GM12878 (cell line): ENCODE measurements around the gene SLX4IP. TPM values are rescaled to one million over a fixed set of nuclear protein-coding genes. Genes with fewer than 3 reads are reported as not detected.

ENCODE experiments used
- ATAC-seq: fragments of 200-7000 bp; cut with Tn5 transposase; 3 replicates; pipeline ENCODE4 v1.9.1; 2020; ENCODE audit warnings: mild to moderate bottlenecking, moderate library complexity
- BruUV-seq: library from RNA; stranded (reverse); fragments of 400-500 nt; replicated peaks from 2 replicates; lab custom pipeline; 2021; lab: Mats Ljungman, UMichigan
- CTCF ChIA-PET: fragments of 300-600 bp; sonication (Branson Sonifier 250); formaldehyde crosslinking; extraction: SDS; loops from one replicate; lab custom pipeline; 2021; ENCODE audit warnings: inconsistent platforms; lab: Yijun Ruan, JAX
- POLR2A ChIA-PET: fragments of 350-600 bp; formaldehyde crosslinking; extraction: SDS; loops from one replicate; lab custom pipeline; 2021; ENCODE audit warnings: inconsistent platforms; lab: Charles Lee
- RAD21 ChIA-PET: fragments of 300-600 bp; sonication (Branson Sonifier 250); formaldehyde crosslinking; loops from one replicate; lab custom pipeline; 2023; ENCODE audit warnings: antibody characterized with exemption; ENCODE audit not compliant: unreplicated experiment; lab: Charles Lee
- SMC1A ChIA-PET: fragments of 300-600 bp; sonication (Branson Sonifier 250); formaldehyde crosslinking; loops from one replicate; lab custom pipeline; 2023; ENCODE audit not compliant: unreplicated experiment, uncharacterized antibody; lab: Charles Lee
- DNase-seq: peaks from one replicate; pipeline ENCODE4 v3.0.0-alpha.2; 2011; ENCODE audit warnings: low read depth, low spot score
- FAIRE-seq: peaks from 3 replicates; lab custom pipeline; 2011; peaks lifted over from hg19 to GRCh38; lab: Jason Lieb, UNC
- H2AFZ ChIP-seq: 2 replicates; pipeline ENCODE4 v1.6.0; 2011; ENCODE audit warnings: low read depth, low read length, control low read depth; ENCODE audit not compliant: control insufficient read depth
- H3K27ac ChIP-seq: 2 replicates; pipeline ENCODE4 v1.5.1; 2011; ENCODE audit warnings: control low read depth; ENCODE audit not compliant: control insufficient read depth, insufficient read depth
- H3K27me3 ChIP-seq, 2 experiments: replicated peaks in 1 of 2; 2 replicates each; pipeline versions ENCODE4 v1.6.0 to v1.6.1; 2011; ENCODE audit warnings: low read length in 1 of 2; ENCODE audit not compliant: control insufficient read depth in 2 of 2, insufficient read depth in 2 of 2
- H3K36me3 ChIP-seq, 2 experiments: 2 replicates each; pipeline ENCODE4 v1.5.1; 2011; ENCODE audit warnings: low read length in 1 of 2; ENCODE audit not compliant: control insufficient read depth in 2 of 2, insufficient read depth in 2 of 2
- H3K4me1 ChIP-seq: 2 replicates; pipeline ENCODE4 v1.6.1; 2011; ENCODE audit warnings: mild to moderate bottlenecking, low read length, moderate library complexity, mixed read lengths; ENCODE audit not compliant: control insufficient read depth, insufficient read depth
- H3K4me2 ChIP-seq: 2 replicates; pipeline ENCODE4 v1.6.0; 2011; ENCODE audit warnings: control low read depth; ENCODE audit not compliant: control insufficient read depth, insufficient read depth
- H3K4me3 ChIP-seq: fragments of 200-600 bp; sonication (generic); 2 replicates; pipeline ENCODE4 v1.5.1; 2016
- H3K79me2 ChIP-seq: 2 replicates; pipeline ENCODE4 v1.6.0; 2011; ENCODE audit warnings: low read length; ENCODE audit not compliant: control insufficient read depth, insufficient read depth
- H3K9ac ChIP-seq: 2 replicates; pipeline ENCODE4 v1.8.0; 2011; ENCODE audit warnings: low read length, control low read depth, mixed read lengths; ENCODE audit not compliant: control insufficient read depth, insufficient read depth
- H3K9me3 ChIP-seq: replicated peaks from 3 replicates; pipeline ENCODE4 v1.5.1; 2011; ENCODE audit warnings: mild to moderate bottlenecking, low read length; ENCODE audit not compliant: control insufficient read depth, insufficient read depth
- H4K20me1 ChIP-seq: 2 replicates; pipeline ENCODE4 v1.6.0; 2011; ENCODE audit not compliant: control insufficient read depth, insufficient read depth
- KAT2A ChIP-seq: conservative IDR thresholded peaks from 2 replicates; pipeline ENCODE4 v1.6.1; 2011; ENCODE audit warnings: low read depth, low read length; ENCODE audit not compliant: control insufficient read depth
- RAD21 ChIP-seq: IDR thresholded peaks from 2 replicates; pipeline ENCODE4 v1.6.1; 2011; ENCODE audit warnings: mild to moderate bottlenecking, low read depth, low read length, moderate library complexity; ENCODE audit not compliant: insufficient read depth
- TARDBP ChIP-seq: IDR thresholded peaks from 2 replicates; pipeline ENCODE4 v1.6.1; 2016; ENCODE audit warnings: borderline replicate concordance
- ZZZ3 ChIP-seq: IDR thresholded peaks from 2 replicates; pipeline ENCODE4 v1.6.1; 2011; ENCODE audit warnings: low read depth; ENCODE audit not compliant: control insufficient read depth, insufficient read length
- WGBS: methylation state at CpG from one replicate; pipeline ENCODE4 v1.1.6; 2016; ENCODE audit warnings: low lambda C conversion rate; ENCODE audit not compliant: insufficient replicate concordance, insufficient coverage; ENCODE audit errors: missing lambda C conversion rate; 5-methylcytosine and 5-hydroxymethylcytosine counted together
- in situ Hi-C: fragments of 300-500 bp; cut with MboI; formaldehyde crosslinking; loops from 9 replicates; pipeline ENCODE4 v1.14.3; 2018; ENCODE audit warnings: mixed read lengths
- intact Hi-C: fragments of 100-400 bp; cut with micrococcal nuclease; formaldehyde crosslinking; loops from one replicate; pipeline ENCODE4 v1.14.2; 2022; ENCODE audit not compliant: unreplicated experiment
- polyA plus RNA-seq, 11 experiments: library from polyadenylated mRNA; depleted of rRNA in 4 of 11; unstranded in 6 of 11; stranded (reverse) in 5 of 11; fragments of >200 nt; fragmentation: Nextera tagmentation in 4 of 11; fragmentation: Illumina TruSeq in 1 of 11; extraction: Ambion mirVana in 4 of 11; extraction: Trizol in 1 of 11; gene quantifications; 1 replicate in 1 of 11; 2 replicates in 10 of 11; pipeline versions ENCODE4 v1.2.1 to v1.2.3, GENCODE V29; 2011 to 2016; ENCODE audit warnings: inconsistent platforms in 2 of 11, missing spikeins in 2 of 11, low read depth in 1 of 11
- total RNA-seq, 4 experiments: library from RNA; depleted of rRNA in 3 of 4; stranded (reverse); fragments of >200 nt in 3 of 4; fragmentation: Illumina TruSeq in 1 of 4; extraction: Trizol in 1 of 4; gene quantifications; 2 replicates each; pipeline versions ENCODE4 v1.2.1 to v1.2.3, GENCODE V29; 2013 to 2021
- TF ChIP-seq, protein P1 (sequence below): fragments of 450-650 bp; IDR thresholded peaks from 2 replicates; pipeline ENCODE4 v1.6.1; 2016; ENCODE audit warnings: mild to moderate bottlenecking, moderate library complexity, borderline replicate concordance

Gene SLX4IP
- total and polyA plus RNA-seq, 10 of the 15 experiments (the other 5 are each of a cell fraction or from before 2014, with no cell fraction given), result 2.2 to 11.0 (median 6.3) TPM

DNA sequence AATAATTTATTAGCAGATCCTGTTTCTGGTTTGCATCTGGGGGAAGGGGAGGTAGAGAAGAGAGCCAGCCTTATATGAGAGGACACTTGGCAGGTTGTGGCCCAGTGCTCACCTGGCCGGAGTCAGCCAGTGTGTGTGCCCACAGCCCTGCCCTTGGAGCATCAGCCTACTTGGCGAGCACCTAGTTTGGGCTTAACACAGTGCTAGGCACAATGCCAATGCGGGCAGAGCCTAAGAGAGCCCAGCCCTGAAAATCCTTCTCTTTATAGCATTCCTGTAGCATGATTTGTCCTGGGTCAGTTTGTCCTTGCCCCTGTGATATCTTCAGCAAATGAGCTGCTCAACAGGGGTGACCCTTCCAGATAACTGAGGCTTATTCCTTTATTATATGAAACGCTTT, 73.0 kb downstream of the SLX4IP start:
- Histone ChIP-seq H2AFZ (no peak overlapping the region), H3K4me1 (peaks cover 18% of the 10 kb centered on the region), H3K4me2 (no peak overlapping the region), H4K20me1 (no peaks in the 10 kb centered on the region), H3K9me3 (no peaks in the 10 kb centered on the region)
- BruUV-seq, result no TSS peak
- in situ Hi-C loops, result no loop called here
- FAIRE-seq (no peak), DNase-seq (no peak)
- POLR2A ChIA-PET, result no interaction called here
- TF ChIP-seq ZZZ3 (no peak), KAT2A (no peak), TARDBP (no peak), RAD21 (no peak)
- TF ChIP-seq, protein P1, sequence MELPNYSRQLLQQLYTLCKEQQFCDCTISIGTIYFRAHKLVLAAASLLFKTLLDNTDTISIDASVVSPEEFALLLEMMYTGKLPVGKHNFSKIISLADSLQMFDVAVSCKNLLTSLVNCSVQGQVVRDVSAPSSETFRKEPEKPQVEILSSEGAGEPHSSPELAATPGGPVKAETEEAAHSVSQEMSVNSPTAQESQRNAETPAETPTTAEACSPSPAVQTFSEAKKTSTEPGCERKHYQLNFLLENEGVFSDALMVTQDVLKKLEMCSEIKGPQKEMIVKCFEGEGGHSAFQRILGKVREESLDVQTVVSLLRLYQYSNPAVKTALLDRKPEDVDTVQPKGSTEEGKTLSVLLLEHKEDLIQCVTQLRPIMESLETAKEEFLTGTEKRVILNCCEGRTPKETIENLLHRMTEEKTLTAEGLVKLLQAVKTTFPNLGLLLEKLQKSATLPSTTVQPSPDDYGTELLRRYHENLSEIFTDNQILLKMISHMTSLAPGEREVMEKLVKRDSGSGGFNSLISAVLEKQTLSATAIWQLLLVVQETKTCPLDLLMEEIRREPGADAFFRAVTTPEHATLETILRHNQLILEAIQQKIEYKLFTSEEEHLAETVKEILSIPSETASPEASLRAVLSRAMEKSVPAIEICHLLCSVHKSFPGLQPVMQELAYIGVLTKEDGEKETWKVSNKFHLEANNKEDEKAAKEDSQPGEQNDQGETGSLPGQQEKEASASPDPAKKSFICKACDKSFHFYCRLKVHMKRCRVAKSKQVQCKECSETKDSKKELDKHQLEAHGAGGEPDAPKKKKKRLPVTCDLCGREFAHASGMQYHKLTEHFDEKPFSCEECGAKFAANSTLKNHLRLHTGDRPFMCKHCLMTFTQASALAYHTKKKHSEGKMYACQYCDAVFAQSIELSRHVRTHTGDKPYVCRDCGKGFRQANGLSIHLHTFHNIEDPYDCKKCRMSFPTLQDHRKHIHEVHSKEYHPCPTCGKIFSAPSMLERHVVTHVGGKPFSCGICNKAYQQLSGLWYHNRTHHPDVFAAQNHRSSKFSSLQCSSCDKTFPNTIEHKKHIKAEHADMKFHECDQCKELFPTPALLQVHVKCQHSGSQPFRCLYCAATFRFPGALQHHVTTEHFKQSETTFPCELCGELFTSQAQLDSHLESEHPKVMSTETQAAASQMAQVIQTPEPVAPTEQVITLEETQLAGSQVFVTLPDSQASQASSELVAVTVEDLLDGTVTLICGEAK, result no peak
- TF ChIP-seq, all 136 proteins: peak for 0
- H3K36me3 ChIP-seq, result no peaks in the 10 kb centered on the region
- intact Hi-C loops, result no loop called here
- H3K9ac ChIP-seq, result no peak overlapping the region
- 96% methylated on average over 4 of the region's 4 CpGs for WGBS
- H3K27me3 ChIP-seq, result no peaks in the 10 kb centered on the region
- SMC1A ChIA-PET, result no interaction called here
- no peak for ATAC-seq
- no peak overlapping the region for H3K27ac ChIP-seq
- CTCF ChIA-PET, result no interaction called here
- H3K79me2 ChIP-seq, result peaks cover 5% of the 10 kb centered on the region
- no peak overlapping the region for H3K4me3 ChIP-seq
- RAD21 ChIA-PET, result no interaction called here
